Smooth muscle cell (in vitro differentiated cells): Measurements from ENCODE around the gene TOR2A. TPM values are rescaled to one million over a fixed set of nuclear protein-coding genes. Genes with fewer than 3 reads are reported as not detected.

ENCODE experiments used
- DNase-seq: peaks from one replicate; lab custom pipeline; 2025; ENCODE audit not compliant: unreplicated experiment; lab: John Stamatoyannopoulos, UW
- H2AFZ ChIP-seq: fragments of 200-600 bp; sonication (generic); 2 replicates; pipeline ENCODE4 v1.6.0; 2016; ENCODE audit warnings: antibody characterized with exemption, low read depth, mild to moderate bottlenecking
- H3F3A ChIP-seq: fragments of 200-600 bp; sonication (generic); 2 replicates; pipeline ENCODE4 v1.6.0; 2017; ENCODE audit warnings: antibody characterized with exemption, low read depth
- H3K27ac ChIP-seq: fragments of 200-600 bp; sonication (generic); 2 replicates; pipeline ENCODE4 v1.5.1; 2016; ENCODE audit warnings: low read depth, mild to moderate bottlenecking
- H3K27me3 ChIP-seq: fragments of 200-600 bp; sonication (generic); 2 replicates; pipeline ENCODE4 v1.6.1; 2016; ENCODE audit warnings: low read depth, mild to moderate bottlenecking
- H3K36me3 ChIP-seq: fragments of 200-600 bp; sonication (generic); 2 replicates; pipeline ENCODE4 v1.5.1; 2016; ENCODE audit warnings: low read depth
- H3K4me1 ChIP-seq: fragments of 200-600 bp; sonication (generic); 2 replicates; pipeline ENCODE4 v1.5.1; 2016; ENCODE audit warnings: low read depth
- H3K4me2 ChIP-seq: fragments of 200-600 bp; sonication (generic); 2 replicates; pipeline ENCODE4 v1.6.0; 2016; ENCODE audit warnings: mild to moderate bottlenecking
- H3K4me3 ChIP-seq: fragments of 200-600 bp; sonication (generic); 2 replicates; pipeline ENCODE4 v1.5.1; 2016; ENCODE audit warnings: mild to moderate bottlenecking
- H3K79me2 ChIP-seq: fragments of 200-600 bp; sonication (generic); 2 replicates; pipeline ENCODE4 v1.6.0; 2016; ENCODE audit warnings: low read depth, mild to moderate bottlenecking
- H3K9ac ChIP-seq: fragments of 200-600 bp; sonication (generic); 2 replicates; pipeline ENCODE4 v1.6.0; 2016; ENCODE audit warnings: low read depth
- H3K9me3 ChIP-seq: fragments of 200-600 bp; sonication (generic); replicated peaks from 2 replicates; pipeline ENCODE4 v1.5.1; 2016; ENCODE audit warnings: low read depth
- H4K20me1 ChIP-seq: fragments of 200-600 bp; sonication (generic); 2 replicates; pipeline ENCODE4 v1.6.0; 2016; ENCODE audit warnings: low read depth
- CTCF ChIP-seq: fragments of 200-600 bp; sonication (generic); IDR thresholded peaks from 2 replicates; pipeline ENCODE4 v1.5.1; 2017; ENCODE audit warnings: borderline replicate concordance, mild to moderate bottlenecking, antibody characterized with exemption; ENCODE audit not compliant: insufficient read depth, poor library complexity, severe bottlenecking
- WGBS: methylation state at CpG from one replicate; pipeline ENCODE4 v1.1.7; 2016; ENCODE audit warnings: low lambda C conversion rate; 5-methylcytosine and 5-hydroxymethylcytosine counted together
- polyA plus RNA-seq: library from polyadenylated mRNA; unstranded; fragments of >200 nt; fragmentation: Nextera tagmentation; extraction: Ambion mirVana; gene quantifications from 2 replicates; pipeline ENCODE4 v1.2.1, GENCODE V29; 2016
- total RNA-seq: library from RNA; depleted of rRNA; stranded (reverse); fragments of >200 nt; gene quantifications from 2 replicates; pipeline ENCODE4 v1.2.3, GENCODE V29; 2014

TOR2A gene
- total and polyA plus RNA-seq, 2 experiments from 2014 or later, result 7.3 to 12.3 TPM

GRCh38 chr9:127714020-127714750 lies 20.9 kb downstream of the TOR2A start:
- H3K9ac ChIP-seq, result no peak overlapping the region
- no peak for DNase-seq
- peak overlapping the region; percentile 71 for H3K4me3 ChIP-seq
- 86% methylated on average over 19 of the region's 19 CpGs for WGBS
- no peaks in the 10 kb centered on the region for H3K36me3 ChIP-seq
- H3F3A ChIP-seq, result no peaks in the 10 kb centered on the region
- no peak overlapping the region for H3K27ac ChIP-seq
- peaks cover 11% of the 10 kb centered on the region for H3K4me1 ChIP-seq
- H3K79me2 ChIP-seq, result no peaks in the 10 kb centered on the region
- no peaks in the 10 kb centered on the region for H4K20me1 ChIP-seq
- H2AFZ ChIP-seq, result no peak overlapping the region
- no peaks in the 10 kb centered on the region for H3K27me3 ChIP-seq
- no peaks in the 10 kb centered on the region for H3K9me3 ChIP-seq
- peak overlapping the region; percentile 100 for H3K4me2 ChIP-seq
- no peak for TF ChIP-seq CTCF

- DNase-seq, result no peak
- H2AFZ ChIP-seq, result no peak overlapping the region
- no peak overlapping the region for H3K4me3 ChIP-seq
- no peaks in the 10 kb centered on the region for H3K79me2 ChIP-seq
- no peak overlapping the region for H3K4me2 ChIP-seq
- H3K27ac ChIP-seq, result no peak overlapping the region
- H3F3A ChIP-seq, result no peaks in the 10 kb centered on the region
- H3K9me3 ChIP-seq, result no peaks in the 10 kb centered on the region
- H3K9ac ChIP-seq, result no peak overlapping the region
- no peak for TF ChIP-seq CTCF
- H3K27me3 ChIP-seq, result no peaks in the 10 kb centered on the region
- no peaks in the 10 kb centered on the region for H4K20me1 ChIP-seq
- 98% methylated on average over 10 of the region's 10 CpGs for WGBS
- peaks cover 11% of the 10 kb centered on the region for H3K4me1 ChIP-seq
- no peaks in the 10 kb centered on the region for H3K36me3 ChIP-seq
Measured at GRCh38 chr9:127712867-127713266, 22.2 kb downstream of the TOR2A start.

- H3K79me2 ChIP-seq, result no peaks in the 10 kb centered on the region
- H3K9me3 ChIP-seq, result no peaks in the 10 kb centered on the region
- H3K36me3 ChIP-seq, result no peaks in the 10 kb centered on the region
- no peak overlapping the region for H3K9ac ChIP-seq
- H3K27me3 ChIP-seq, result no peaks in the 10 kb centered on the region
- no peak overlapping the region for H3K27ac ChIP-seq
- no peak overlapping the region for H3K4me2 ChIP-seq
- H2AFZ ChIP-seq, result no peak overlapping the region
- H3F3A ChIP-seq, result no peaks in the 10 kb centered on the region
- H3K4me1 ChIP-seq, result peaks cover 11% of the 10 kb centered on the region
- WGBS, result 85% methylated on average over 11 of the region's 11 CpGs
- no peak for TF ChIP-seq CTCF
- no peak for DNase-seq
- no peaks in the 10 kb centered on the region for H4K20me1 ChIP-seq
- H3K4me3 ChIP-seq, result no peak overlapping the region
Measured at GRCh38 chr9:127712371-127712770, 22.7 kb downstream of the TOR2A start.

GRCh38 chr9:127711831-127712274 lies 23.2 kb downstream of the TOR2A start:
- no peaks in the 10 kb centered on the region for H3K36me3 ChIP-seq
- H2AFZ ChIP-seq, result no peak overlapping the region
- H3K79me2 ChIP-seq, result no peaks in the 10 kb centered on the region
- H3K27me3 ChIP-seq, result no peaks in the 10 kb centered on the region
- H3K4me2 ChIP-seq, result no peak overlapping the region
- no peak overlapping the region for H3K27ac ChIP-seq
- H3K4me1 ChIP-seq, result peaks cover 11% of the 10 kb centered on the region
- H3F3A ChIP-seq, result no peaks in the 10 kb centered on the region
- no peak for DNase-seq
- H4K20me1 ChIP-seq, result no peaks in the 10 kb centered on the region
- no peaks in the 10 kb centered on the region for H3K9me3 ChIP-seq
- H3K4me3 ChIP-seq, result no peak overlapping the region
- H3K9ac ChIP-seq, result no peak overlapping the region
- WGBS, result 81% methylated on average over 11 of the region's 11 CpGs
- no peak for TF ChIP-seq CTCF
